Gastrocnemius medialis (tissue), 4 donors: Measurements from ENCODE around the gene SHCBP1L. TPM values are rescaled to one million over a fixed set of nuclear protein-coding genes. Genes with fewer than 3 reads are reported as not detected.

ENCODE experiments used
- ATAC-seq, 2 donors: fragments of 150-250 bp; one replicate each; pipeline ENCODE4 v1.9.1; 2016
- DNase-seq, 2 donors: peaks; one replicate each; pipeline ENCODE4 v3.0.0-alpha.2; 2019
- H3K27ac ChIP-seq, 4 donors: fragments of 200-600 bp; sonication (generic); 1 replicate in 1 of 4; 2 replicates in 3 of 4; pipeline ENCODE4 v1.5.1; 2016 to 2018; ENCODE audit warnings: mild to moderate bottlenecking in 2 of 4, moderate library complexity in 1 of 4
- H3K27me3 ChIP-seq, 3 donors: fragments of 200-600 bp; sonication (generic) in 2 of 3; 1 replicate in 1 of 3; 2 replicates in 2 of 3; pipeline versions ENCODE4 v1.5.1 to v1.6.0; 2016 to 2019; ENCODE audit warnings: mild to moderate bottlenecking in 1 of 3, moderate library complexity in 1 of 3
- H3K36me3 ChIP-seq, 2 donors: fragments of 200-600 bp; sonication (generic) in 1 of 2; one replicate each; pipeline ENCODE4 v1.5.1; 2017 to 2018
- H3K4me1 ChIP-seq, 2 donors: fragments of 200-600 bp; sonication (generic) in 1 of 2; one replicate each; pipeline ENCODE4 v1.5.1; 2016 to 2017; ENCODE audit warnings: mild to moderate bottlenecking in 2 of 2
- H3K4me3 ChIP-seq, 4 donors: fragments of 200-600 bp; sonication (generic) in 3 of 4; 1 replicate in 1 of 4; 2 replicates in 3 of 4; pipeline ENCODE4 v1.5.1; 2016 to 2019; ENCODE audit warnings: mild to moderate bottlenecking in 2 of 4
- H3K9me3 ChIP-seq, 3 donors: fragments of 200-600 bp; sonication (generic) in 2 of 3; 1 replicate in 1 of 3; 2 replicates in 2 of 3; pipeline ENCODE4 v1.5.1; 2016 to 2019
- CTCF ChIP-seq, 5 experiments: fragments of 450-650 bp in 3 of 5; fragments of 200-600 bp in 2 of 5; sonication (generic) in 2 of 5; IDR thresholded peaks in 4 of 5; conservative IDR thresholded peaks in 1 of 5; 1 replicate in 4 of 5; 2 replicates in 1 of 5; pipeline ENCODE4 v1.5.1; 2016 to 2019; ENCODE audit warnings: antibody characterized with exemption in 5 of 5, mild to moderate bottlenecking in 3 of 5, moderate library complexity in 3 of 5
- POLR2A ChIP-seq, 2 donors: fragments of 450-650 bp; IDR thresholded peaks; one replicate each; pipeline ENCODE4 v1.6.1; 2017; ENCODE audit warnings: antibody characterized with exemption in 2 of 2, mild to moderate bottlenecking in 2 of 2, moderate library complexity in 2 of 2
- in situ Hi-C, 4 donors: fragments of 200-750 bp; cut with MboI; loops; one replicate each; pipeline versions ENCODE4 v1.15.0 to v1.8.0; 2017; ENCODE audit warnings: low sequenced_read_pairs in 4 of 4
- intact Hi-C: fragments of 100-400 bp; cut with DNase I; formaldehyde crosslinking; loops from one replicate; pipeline ENCODE4 v1.15.1; 2023; ENCODE audit warnings: low total_unique reads
- total RNA-seq, 4 donors: library from RNA; depleted of rRNA; stranded (reverse); fragments of >200 nt; gene quantifications; one replicate each; pipeline versions ENCODE4 v1.1.0 to v1.2.3, GENCODE V29; 2016

SHCBP1L gene
- total RNA-seq, 4 donors from 2014 or later = not detected

GRCh38 chr1:182917378-182917777 is 35.6 kb downstream of the SHCBP1L start:
- H3K4me3 ChIP-seq = no peak overlapping the region
- in situ Hi-C loops (no loop called here), intact Hi-C loops (no loop called here)
- no peaks in the 10 kb centered on the region for H3K36me3 ChIP-seq
- no peak overlapping the region for H3K27ac ChIP-seq
- H3K4me1 ChIP-seq = no peaks in the 10 kb centered on the region
- no peaks in the 10 kb centered on the region for H3K9me3 ChIP-seq
- ATAC-seq (no peak), DNase-seq (no peak)
- TF ChIP-seq CTCF (IDR thresholded peaks at IDR 0.05 in 4 of 5, conservative IDR thresholded peaks at IDR 0.05 in 1 of 5) (no peak), POLR2A (IDR thresholded peaks at IDR 0.05) (no peak)
- no peaks in the 10 kb centered on the region for H3K27me3 ChIP-seq

- H3K36me3 ChIP-seq = no peaks in the 10 kb centered on the region
- in situ Hi-C loops = no loop called here
- ATAC-seq (no peak), DNase-seq (no peak)
- H3K4me1 ChIP-seq = no peaks in the 10 kb centered on the region
- no peaks in the 10 kb centered on the region for H3K9me3 ChIP-seq
- intact Hi-C loops = no loop called here
- H3K4me3 ChIP-seq = no peak overlapping the region
- no peaks in the 10 kb centered on the region for H3K27me3 ChIP-seq
- TF ChIP-seq CTCF (IDR thresholded peaks at IDR 0.05 in 4 of 5, conservative IDR thresholded peaks at IDR 0.05 in 1 of 5) = no peak
- TF ChIP-seq POLR2A (IDR thresholded peaks at IDR 0.05) = no peak
- no peak overlapping the region for H3K27ac ChIP-seq
These were observed 39.6 kb downstream of the SHCBP1L start for GRCh38 chr1:182913401-182913800.

GRCh38 chr1:182910143-182910542 is 42.8 kb downstream of the SHCBP1L start:
- Histone ChIP-seq H3K4me3 (no peak overlapping the region), H3K36me3 (no peaks in the 10 kb centered on the region), H3K27me3 (peaks cover 0 to 5% (median 0%) of the 10 kb centered on the region in 3 donors), H3K27ac (no peak overlapping the region), H3K9me3 (no peaks in the 10 kb centered on the region), H3K4me1 (no peaks in the 10 kb centered on the region)
- in situ Hi-C loops = no loop called here
- intact Hi-C loops = no loop called here
- TF ChIP-seq POLR2A (IDR thresholded peaks at IDR 0.05) (no peak), CTCF (IDR thresholded peaks at IDR 0.05 in 4 of 5, conservative IDR thresholded peaks at IDR 0.05 in 1 of 5) (no peak)
- DNase-seq (no peak), ATAC-seq (no peak)

GRCh38 chr1:182909578-182909977 is 43.4 kb downstream of the SHCBP1L start:
- H3K4me3 ChIP-seq = no peak overlapping the region
- intact Hi-C loops = no loop called here

More at GRCh38 chr1:182909578-182909977, 43.4 kb downstream of the SHCBP1L start:
- H3K9me3 ChIP-seq = no peaks in the 10 kb centered on the region
- no peak overlapping the region for H3K27ac ChIP-seq
- DNase-seq (no peak), ATAC-seq (no peak)
- H3K27me3 ChIP-seq = peaks cover 0 to 5% (median 0%) of the 10 kb centered on the region in 3 donors
- no peaks in the 10 kb centered on the region for H3K36me3 ChIP-seq
- no peak for TF ChIP-seq POLR2A (IDR thresholded peaks at IDR 0.05)
- no peak for TF ChIP-seq CTCF (IDR thresholded peaks at IDR 0.05 in 4 of 5, conservative IDR thresholded peaks at IDR 0.05 in 1 of 5)
- no peaks in the 10 kb centered on the region for H3K4me1 ChIP-seq
- in situ Hi-C loops = no loop called here
